ENCODE results near the gene EFCAB14.

DNA sequence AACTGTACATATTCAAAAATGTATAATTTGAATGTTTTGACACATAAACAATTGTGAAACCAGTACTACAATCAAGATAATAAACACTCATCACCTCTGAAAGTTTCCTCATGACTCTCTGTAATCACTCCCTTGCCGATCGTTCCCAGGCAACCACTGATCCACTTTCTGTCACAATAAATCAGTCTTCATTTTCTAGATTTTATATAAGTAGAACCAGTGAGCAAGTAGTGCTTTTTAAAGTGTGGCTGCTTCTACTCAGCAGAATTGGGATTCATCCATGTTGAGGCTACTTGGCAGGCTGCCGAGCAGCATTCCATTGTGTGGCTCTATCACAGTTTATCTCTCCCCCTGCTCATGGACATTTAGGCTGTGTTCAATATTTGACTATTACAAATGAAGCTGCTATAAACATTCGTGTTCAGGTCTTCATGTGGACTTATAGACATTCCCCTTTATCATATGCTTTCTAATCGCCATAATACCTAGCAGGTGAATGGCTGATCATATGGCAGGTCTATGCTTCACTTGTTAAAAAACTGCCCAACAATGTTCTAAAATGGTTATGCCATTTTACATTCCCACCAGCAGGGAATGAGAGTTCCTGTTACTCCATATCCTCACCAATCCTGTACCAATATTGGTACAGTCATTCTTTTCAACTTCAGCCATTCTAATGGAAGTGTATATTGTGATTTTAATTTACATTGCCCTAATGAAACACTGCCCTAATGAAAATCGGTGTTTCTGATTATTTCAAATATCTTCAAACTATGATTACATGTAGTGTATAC, 26.7 kb downstream of the EFCAB14 start:
- TF ChIP-seq, protein P1, sequence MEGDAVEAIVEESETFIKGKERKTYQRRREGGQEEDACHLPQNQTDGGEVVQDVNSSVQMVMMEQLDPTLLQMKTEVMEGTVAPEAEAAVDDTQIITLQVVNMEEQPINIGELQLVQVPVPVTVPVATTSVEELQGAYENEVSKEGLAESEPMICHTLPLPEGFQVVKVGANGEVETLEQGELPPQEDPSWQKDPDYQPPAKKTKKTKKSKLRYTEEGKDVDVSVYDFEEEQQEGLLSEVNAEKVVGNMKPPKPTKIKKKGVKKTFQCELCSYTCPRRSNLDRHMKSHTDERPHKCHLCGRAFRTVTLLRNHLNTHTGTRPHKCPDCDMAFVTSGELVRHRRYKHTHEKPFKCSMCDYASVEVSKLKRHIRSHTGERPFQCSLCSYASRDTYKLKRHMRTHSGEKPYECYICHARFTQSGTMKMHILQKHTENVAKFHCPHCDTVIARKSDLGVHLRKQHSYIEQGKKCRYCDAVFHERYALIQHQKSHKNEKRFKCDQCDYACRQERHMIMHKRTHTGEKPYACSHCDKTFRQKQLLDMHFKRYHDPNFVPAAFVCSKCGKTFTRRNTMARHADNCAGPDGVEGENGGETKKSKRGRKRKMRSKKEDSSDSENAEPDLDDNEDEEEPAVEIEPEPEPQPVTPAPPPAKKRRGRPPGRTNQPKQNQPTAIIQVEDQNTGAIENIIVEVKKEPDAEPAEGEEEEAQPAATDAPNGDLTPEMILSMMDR (optimal IDR thresholded peaks at IDR 0.05 in 1 of 3, IDR thresholded peaks at IDR 0.05 in 1 of 3, conservative IDR thresholded peaks at IDR 0.05 in 1 of 3; ENCODE audit: extremely low read depth in 1 of 3, insufficient read depth in 2 of 3, low read length in 3 of 3): peak in 1 of 3 experiments; percentile 12
- TF ChIP-seq EZH2 (IDR thresholded peaks at IDR 0.05; ENCODE audit: low read length): no peak

All from keratinocyte (primary cell).